GM18861 (cell line): Measurements from ENCODE around the gene PPDPF.
"Not testable (repeated sequence)": the region's sequence is repeated elsewhere in the genome, so short reads cannot be mapped to it uniquely, and the experiment has no call there.

Experiments
- ATAC-seq: cut with Tn5 transposase; IDR thresholded peaks from one replicate; pipeline ENCODE4 v1.9.1; 2021; ENCODE audit not compliant: unreplicated experiment

PPDPF gene

GRCh38 chr20:63547725-63548480 lies 27.3 kb downstream of the PPDPF start, which contains the start of gene SRMS:
Gene SRMS (minus strand): TSS chr20:63547749. CDS start chr20:63547463, 286 bp downstream.
- ATAC-seq = no peak

- no peak for ATAC-seq
Measured at GRCh38 chr20:63548542-63548941, 28.0 kb downstream of the PPDPF start.

DNA sequence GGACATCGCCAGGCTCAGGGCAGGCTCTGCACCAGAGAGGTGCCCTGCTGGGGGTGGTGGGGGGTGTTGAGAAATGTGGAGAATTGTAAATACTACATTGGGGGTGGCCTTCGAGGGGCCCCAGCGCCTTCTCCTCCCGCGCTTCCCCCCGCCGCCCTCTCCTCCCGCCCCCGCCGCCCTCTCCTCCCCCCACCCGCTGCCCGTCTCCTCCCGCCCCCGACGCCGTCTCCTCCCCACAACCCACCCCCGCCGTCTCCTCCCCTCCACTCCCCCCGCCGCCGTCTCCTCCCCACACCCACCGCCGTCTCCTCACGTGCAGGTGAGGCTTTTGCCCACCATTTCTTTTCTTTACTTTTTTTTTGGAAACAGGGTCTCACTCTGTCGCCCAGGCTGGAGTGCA lies 28.5 kb downstream of the PPDPF start:
- ATAC-seq = no peak

DNA sequence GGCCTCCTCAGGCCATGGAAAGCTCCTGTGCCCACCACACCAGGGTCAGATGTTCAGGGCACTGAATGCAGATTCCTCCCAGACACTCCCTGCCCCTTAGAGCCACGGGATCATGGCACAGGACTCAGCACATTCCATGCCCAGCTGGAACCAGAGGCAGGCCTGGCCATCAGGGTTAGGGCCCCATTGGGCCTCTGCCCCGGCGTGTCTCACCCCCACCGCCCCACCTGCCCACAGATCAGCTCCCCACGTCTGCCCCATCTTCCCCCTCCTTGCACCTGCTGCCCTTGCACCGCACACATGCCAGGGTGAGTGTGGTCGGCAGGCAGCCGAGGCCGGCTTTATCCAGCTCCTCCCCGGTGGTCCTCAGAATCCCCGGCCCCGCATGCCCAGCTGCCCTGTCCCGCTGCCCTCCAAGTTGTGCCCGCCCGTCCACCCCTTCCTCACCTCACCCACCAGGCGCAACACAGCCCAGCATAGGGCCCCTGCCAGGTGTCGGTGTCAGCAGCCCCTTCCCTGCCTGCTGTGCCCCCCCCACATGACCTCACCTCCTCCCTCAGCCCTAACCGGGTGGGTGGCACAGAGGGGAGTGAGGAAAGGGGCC lies 29.2 kb downstream of the PPDPF start:
- no peak for ATAC-seq

DNA sequence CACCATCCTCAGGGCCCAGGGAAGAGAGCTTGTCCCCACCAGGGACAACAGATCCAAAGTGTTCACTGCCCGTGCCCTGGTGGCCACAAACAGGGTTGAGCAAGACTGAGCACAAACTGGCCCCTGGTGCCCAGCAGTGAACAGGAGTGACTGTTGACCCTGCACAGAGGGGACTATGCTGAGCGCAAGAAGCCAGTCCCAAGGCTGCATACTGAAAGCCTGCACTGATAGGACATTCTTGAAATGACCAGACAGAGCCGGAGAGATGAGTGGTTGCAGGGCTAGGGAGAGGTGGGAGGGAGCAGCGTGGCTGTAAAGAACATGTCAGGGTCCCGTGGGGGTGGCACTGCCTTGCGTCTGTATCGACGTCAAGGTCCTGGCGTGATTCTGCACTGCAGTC lies 30.5 kb downstream of the PPDPF start:
- no peak for ATAC-seq

GRCh38 chr20:63552481-63553249 lies 32.1 kb downstream of the PPDPF start:
- peak; percentile 40 for ATAC-seq

DNA sequence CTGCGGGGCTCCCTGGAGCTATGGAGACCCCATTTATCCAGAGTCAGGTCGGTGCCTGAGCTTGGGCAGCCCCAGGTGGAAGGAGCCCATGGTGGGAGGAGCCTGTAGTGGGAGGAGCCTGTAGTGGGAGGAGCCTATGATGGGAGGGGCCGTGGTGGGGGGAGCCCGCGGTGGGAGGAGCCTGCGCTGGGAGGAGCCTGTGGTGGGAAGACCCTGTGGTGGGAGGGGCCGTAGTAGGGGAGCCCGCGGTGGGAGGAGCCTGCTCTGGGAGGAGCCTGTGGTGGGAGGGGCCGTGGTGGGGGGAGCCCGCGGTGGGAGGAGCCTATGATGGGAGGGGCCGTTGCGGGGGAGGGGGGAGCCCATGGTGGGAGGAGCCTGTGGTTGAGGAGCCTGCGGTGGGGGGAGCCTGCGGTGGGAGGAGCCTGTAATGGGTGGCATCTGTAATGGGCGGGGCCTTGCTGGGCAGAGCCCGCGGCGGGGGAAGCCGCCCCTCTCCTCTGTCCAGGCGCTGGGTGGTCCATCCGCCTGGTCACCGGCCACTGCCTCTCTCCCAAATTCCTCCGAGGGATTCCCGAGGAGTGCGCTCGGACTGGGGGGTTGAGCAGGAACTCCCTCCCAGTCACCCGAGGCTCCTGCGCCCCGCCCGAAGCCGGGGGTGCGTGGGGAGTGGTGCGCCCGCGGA lies 32.8 kb downstream of the PPDPF start:
- ATAC-seq = peak; percentile 27

DNA sequence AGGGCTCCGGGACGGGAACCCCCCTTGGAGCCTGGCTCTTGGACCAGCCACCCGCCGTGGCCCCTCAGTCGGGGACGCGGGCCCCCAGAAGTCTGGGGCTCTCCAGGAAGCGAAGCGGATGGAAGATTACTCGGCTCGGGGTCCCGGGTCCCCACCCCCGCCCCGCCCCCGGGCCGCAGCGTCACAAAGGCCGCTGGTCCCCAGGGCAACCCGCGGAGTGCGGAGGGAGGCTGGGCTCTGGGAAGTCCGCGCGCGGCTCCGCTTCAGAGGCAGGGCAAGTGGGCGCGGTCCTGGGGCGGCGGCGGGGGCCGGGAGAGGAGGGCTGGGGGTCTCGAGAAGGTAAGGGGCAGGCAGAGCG lies 33.3 kb downstream of the PPDPF start, which contains the start of gene FNDC11:
Gene FNDC11, plus strand, starts transcription at position 227 of the 358 bp plus-strand sequence. CDS start 1,505 bp downstream, outside the sequence.
- ATAC-seq = peak; percentile 18

GRCh38 chr20:63554361-63555278 lies 34.1 kb downstream of the PPDPF start:
- ATAC-seq = no peak

GRCh38 chr20:63555661-63556381 lies 35.3 kb downstream of the PPDPF start:
- no peak for ATAC-seq

DNA sequence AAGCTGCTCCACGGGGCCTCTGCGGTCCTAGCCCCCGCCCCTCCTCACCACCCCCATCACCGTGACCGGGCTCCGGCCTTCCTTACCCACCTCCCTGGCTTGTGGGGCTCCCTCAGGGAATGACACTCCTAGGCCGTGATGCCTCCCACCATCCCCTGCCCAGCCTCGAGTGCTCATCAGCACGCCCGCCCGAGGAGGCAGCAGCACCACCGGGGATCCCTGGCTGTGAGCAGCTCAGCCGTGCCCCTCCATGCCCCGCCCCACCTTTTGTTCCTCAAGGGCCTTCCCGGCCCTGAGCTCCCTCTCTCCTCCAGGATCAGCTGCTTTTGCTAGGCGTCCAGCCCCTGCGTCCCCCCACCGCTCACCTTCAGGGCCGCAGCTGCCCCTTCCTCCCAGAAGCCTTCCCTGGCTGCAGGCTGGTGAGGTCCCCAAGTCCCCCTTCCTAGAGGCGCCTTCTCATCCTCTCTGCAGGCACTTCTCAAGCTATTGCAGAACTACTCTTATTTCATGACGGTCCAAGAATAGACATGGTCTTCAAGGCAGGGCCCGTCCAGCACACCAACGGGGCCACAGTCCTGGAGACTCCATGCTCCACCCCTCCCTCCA lies 36.4 kb downstream of the PPDPF start:
- no peak for ATAC-seq

GRCh38 chr20:63557481-63557891 lies 36.9 kb downstream of the PPDPF start:
- ATAC-seq = no peak

- ATAC-seq = no peak
Measured at GRCh38 chr20:63558804-63559484, 38.4 kb downstream of the PPDPF start.

- ATAC-seq = not testable (repeated sequence)
Measured at GRCh38 chr20:63559485-63560332, 39.1 kb downstream of the PPDPF start.

GRCh38 chr20:63560333-63560805 lies 39.8 kb downstream of the PPDPF start:
- ATAC-seq = no peak

DNA sequence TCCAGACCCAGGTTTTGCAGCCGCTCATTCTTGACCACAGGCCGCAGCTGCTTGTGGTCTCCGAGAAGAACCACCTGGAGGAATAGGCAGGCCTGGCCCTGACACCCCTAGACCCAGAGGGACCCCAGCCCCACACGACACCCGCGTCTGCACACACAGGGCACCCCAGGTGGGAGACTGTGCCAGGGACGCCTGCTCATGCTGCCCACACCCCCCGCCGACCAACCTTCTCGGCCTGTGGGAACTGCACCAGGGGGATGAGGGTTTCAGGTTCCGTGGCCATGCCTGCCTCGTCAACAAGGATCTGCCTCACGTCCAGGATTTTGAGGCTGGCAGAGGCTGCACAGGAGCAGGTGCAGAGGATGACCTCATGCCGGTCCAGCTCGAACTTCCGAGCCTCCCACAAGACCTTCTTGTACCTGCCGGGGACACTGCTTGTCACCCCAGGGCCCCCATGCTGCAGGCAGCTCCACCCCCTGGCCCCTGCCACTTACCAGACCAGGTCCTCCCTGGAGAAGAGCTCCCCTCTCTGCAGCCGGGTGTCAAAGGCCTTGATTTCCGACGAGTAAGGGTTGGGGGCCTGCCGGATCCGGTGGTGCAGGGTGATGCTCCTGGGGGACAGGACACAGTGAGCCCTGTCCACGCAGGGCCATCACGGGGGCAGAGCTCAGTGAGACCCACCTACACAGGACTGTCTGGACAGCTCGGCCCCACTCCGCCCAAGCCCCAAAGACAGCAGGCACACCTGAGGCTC lies 40.5 kb downstream of the PPDPF start:
- no peak for ATAC-seq
